22Rv1 (cell line): ENCODE results near the gene TF.

ENCODE experiments used
- H3K27ac ChIP-seq: fragments of 450-650 bp; 2 replicates; pipeline ENCODE4 v1.5.1; 2017
- CTCF ChIP-seq: fragments of 450-650 bp; IDR thresholded peaks from 2 replicates; pipeline ENCODE4 v1.5.1; 2017; ENCODE audit warnings: mild to moderate bottlenecking
- ZFX ChIP-seq: fragments of 450-650 bp; IDR thresholded peaks from 2 replicates; pipeline ENCODE4 v1.6.1; 2017; ENCODE audit warnings: antibody characterized with exemption, borderline replicate concordance

TF gene

GRCh38 chr3:133820889-133821675 is 74.9 kb downstream of the TF start:
- TF ChIP-seq ZFX (no peak), CTCF (no peak)

GRCh38 chr3:133821767-133822638 is 75.8 kb downstream of the TF start:
- TF ChIP-seq CTCF (peak; percentile 39), ZFX (no peak)
- no peak overlapping the region for H3K27ac ChIP-seq

More at GRCh38 chr3:133820889-133821675, 74.9 kb downstream of the TF start:
- H3K27ac ChIP-seq = no peak overlapping the region

- H3K27ac ChIP-seq = no peak overlapping the region
- TF ChIP-seq CTCF = no peak
- no peak for TF ChIP-seq ZFX
Observed at GRCh38 chr3:133824961-133825485, 78.8 kb downstream of the TF start.

- no peak overlapping the region for H3K27ac ChIP-seq
- TF ChIP-seq ZFX (no peak), CTCF (no peak)
Observed at GRCh38 chr3:133825969-133826727, 80.0 kb downstream of the TF start.

GRCh38 chr3:133827136-133827535 is 80.9 kb downstream of the TF start:
- TF ChIP-seq CTCF (no peak), ZFX (no peak)

GRCh38 chr3:133827684-133828083 is 81.5 kb downstream of the TF start:
- no peak overlapping the region for H3K27ac ChIP-seq
- TF ChIP-seq CTCF (no peak), ZFX (no peak)

More at GRCh38 chr3:133827136-133827535, 80.9 kb downstream of the TF start:
- H3K27ac ChIP-seq = no peak overlapping the region
